Hepatocyte (in vitro differentiated cells): ENCODE results near the gene PDCD4. TPM values are rescaled to one million over a fixed set of nuclear protein-coding genes. Genes with fewer than 3 reads are reported as not detected.

Experiments
- DNase-seq: peaks from one replicate; pipeline ENCODE4 v3.0.0-alpha.2; 2016; ENCODE audit warnings: low spot score
- H2AFZ ChIP-seq: fragments of 200-600 bp; sonication (generic); 2 replicates; pipeline ENCODE4 v1.6.0; 2016; ENCODE audit warnings: antibody characterized with exemption, mild to moderate bottlenecking
- H3K27ac ChIP-seq: fragments of 200-600 bp; sonication (generic); 2 replicates; pipeline ENCODE4 v1.5.1; 2016; ENCODE audit warnings: mild to moderate bottlenecking
- H3K27me3 ChIP-seq: fragments of 200-600 bp; sonication (generic); 2 replicates; pipeline ENCODE4 v1.6.1; 2016
- H3K36me3 ChIP-seq: fragments of 200-600 bp; sonication (generic); replicated peaks from 2 replicates; pipeline ENCODE4 v1.5.1; 2016; ENCODE audit warnings: low read depth; ENCODE audit not compliant: insufficient read depth
- H3K4me1 ChIP-seq: fragments of 200-600 bp; sonication (generic); 2 replicates; pipeline ENCODE4 v1.5.1; 2016; ENCODE audit warnings: mild to moderate bottlenecking, moderate library complexity; ENCODE audit not compliant: insufficient read depth
- H3K4me2 ChIP-seq: fragments of 200-600 bp; sonication (generic); 2 replicates; pipeline ENCODE4 v1.6.0; 2016
- H3K4me3 ChIP-seq: fragments of 200-600 bp; sonication (generic); 2 replicates; pipeline ENCODE4 v1.5.1; 2016; ENCODE audit warnings: mild to moderate bottlenecking
- H3K79me2 ChIP-seq: fragments of 200-600 bp; sonication (generic); 2 replicates; pipeline ENCODE4 v1.6.0; 2017; ENCODE audit warnings: mild to moderate bottlenecking
- H3K9me2 ChIP-seq: fragments of 200-600 bp; sonication (generic); replicated peaks from 2 replicates; pipeline ENCODE4 v1.6.0; 2017; ENCODE audit warnings: mild to moderate bottlenecking; ENCODE audit not compliant: insufficient read depth
- H3K9me3 ChIP-seq: fragments of 200-600 bp; sonication (generic); 2 replicates; pipeline ENCODE4 v1.5.1; 2016; ENCODE audit warnings: low read depth, mild to moderate bottlenecking
- H4K20me1 ChIP-seq: fragments of 200-600 bp; sonication (generic); 2 replicates; pipeline ENCODE4 v1.6.0; 2016; ENCODE audit warnings: mild to moderate bottlenecking; ENCODE audit not compliant: insufficient read depth, poor library complexity, severe bottlenecking
- CTCF ChIP-seq: fragments of 200-600 bp; sonication (generic); IDR thresholded peaks from 2 replicates; pipeline ENCODE4 v1.5.1; 2016; ENCODE audit warnings: antibody characterized with exemption, mild to moderate bottlenecking; ENCODE audit not compliant: poor library complexity
- EZH2 ChIP-seq: fragments of 200-600 bp; sonication (generic); IDR thresholded peaks from 2 replicates; pipeline ENCODE4 v1.6.1; 2016; ENCODE audit warnings: antibody characterized with exemption, mild to moderate bottlenecking, borderline replicate concordance
- EZH2phosphoT487 ChIP-seq: fragments of 200-600 bp; sonication (generic); IDR thresholded peaks from one replicate; pipeline ENCODE4 v1.6.1; 2018; ENCODE audit warnings: antibody characterized with exemption, mild to moderate bottlenecking, low read depth, moderate library complexity; ENCODE audit not compliant: unreplicated experiment, severe bottlenecking
- WGBS: methylation state at CpG from one replicate; pipeline ENCODE4 v1.1.6; 2016; ENCODE audit warnings: low lambda C conversion rate; ENCODE audit errors: missing lambda C conversion rate; 5-methylcytosine and 5-hydroxymethylcytosine counted together
- polyA plus RNA-seq: library from polyadenylated mRNA; unstranded; fragments of >200 nt; fragmentation: Nextera tagmentation; extraction: Ambion mirVana; gene quantifications from 2 replicates; pipeline ENCODE4 v1.2.1, GENCODE V29; 2016
- total RNA-seq: library from RNA; depleted of rRNA; stranded (reverse); fragments of >200 nt; gene quantifications from 2 replicates; pipeline ENCODE4 v1.2.3, GENCODE V29; 2014

PDCD4 gene
- total and polyA plus RNA-seq, 2 experiments from 2014 or later, result 315 to 791 TPM

- WGBS, result 78% methylated on average over 4 of the region's 4 CpGs
- Histone ChIP-seq H3K4me2 (no peak overlapping the region), H3K36me3 (no peaks in the 10 kb centered on the region), H3K79me2 (peaks cover 97% of the 10 kb centered on the region), H3K4me1 (no peaks in the 10 kb centered on the region), H3K4me3 (no peak overlapping the region), H3K9me3 (no peaks in the 10 kb centered on the region), H4K20me1 (peaks cover 23% of the 10 kb centered on the region), H3K9me2 (no peaks in the 10 kb centered on the region), H2AFZ (no peak overlapping the region), H3K27me3 (no peaks in the 10 kb centered on the region), H3K27ac (no peak overlapping the region)
- DNase-seq, result no peak
- TF ChIP-seq EZH2phosphoT487, result no peak
- TF ChIP-seq EZH2, result no peak
- no peak for TF ChIP-seq CTCF
These were observed 75.4 kb downstream of the PDCD4 start for GRCh38 chr10:110947061-110947595.

Other genes starting within 250 kb of the PDCD4 start
- gene RBM20, start 227.6 kb upstream of the PDCD4 start, total RNA-seq, result 3.1 and 4.0 TPM in 2 replicates
- 3.7 and 6.5 TPM in 2 replicates for gene RBM20, start 227.6 kb upstream of the PDCD4 start, polyA plus RNA-seq
- 21.2 and 47.9 TPM in 2 replicates for gene BBIP1, start 47.3 kb downstream of the PDCD4 start, total RNA-seq
- 19.7 and 21.5 TPM in 2 replicates for gene BBIP1, start 47.3 kb downstream of the PDCD4 start, polyA plus RNA-seq
- 45.2 and 58.9 TPM in 2 replicates for gene SHOC2, start 47.7 kb downstream of the PDCD4 start, total RNA-seq
- gene SHOC2, start 47.7 kb downstream of the PDCD4 start, polyA plus RNA-seq, result 23.0 and 27.5 TPM in 2 replicates
- gene ADRA2A, start 205.1 kb downstream of the PDCD4 start, total RNA-seq, result 1.6 and 1.9 TPM in 2 replicates
- 0.84 and 1.8 TPM in 2 replicates for gene ADRA2A, start 205.1 kb downstream of the PDCD4 start, polyA plus RNA-seq